Breast epithelium (tissue), 3 donors: Measurements from ENCODE around the gene CUBN.

ENCODE experiments used
- POLR2AphosphoS5 ChIP-seq, 3 donors: sonication (generic); formaldehyde crosslinking; IDR thresholded peaks; one replicate each; pipeline ENCODE4 v1.6.1; 2017; ENCODE audit warnings: antibody characterized with exemption in 3 of 3
- TF ChIP-seq, protein P1 (sequence below), 3 donors: fragments of 450-650 bp; IDR thresholded peaks; one replicate each; pipeline ENCODE4 v1.5.1; 2016 to 2017; ENCODE audit warnings: antibody characterized with exemption in 3 of 3, mild to moderate bottlenecking in 3 of 3, moderate library complexity in 3 of 3

GRCh38 chr10:16853201-16853600 is 276.4 kb downstream of the CUBN start:
- TF ChIP-seq, protein P1, sequence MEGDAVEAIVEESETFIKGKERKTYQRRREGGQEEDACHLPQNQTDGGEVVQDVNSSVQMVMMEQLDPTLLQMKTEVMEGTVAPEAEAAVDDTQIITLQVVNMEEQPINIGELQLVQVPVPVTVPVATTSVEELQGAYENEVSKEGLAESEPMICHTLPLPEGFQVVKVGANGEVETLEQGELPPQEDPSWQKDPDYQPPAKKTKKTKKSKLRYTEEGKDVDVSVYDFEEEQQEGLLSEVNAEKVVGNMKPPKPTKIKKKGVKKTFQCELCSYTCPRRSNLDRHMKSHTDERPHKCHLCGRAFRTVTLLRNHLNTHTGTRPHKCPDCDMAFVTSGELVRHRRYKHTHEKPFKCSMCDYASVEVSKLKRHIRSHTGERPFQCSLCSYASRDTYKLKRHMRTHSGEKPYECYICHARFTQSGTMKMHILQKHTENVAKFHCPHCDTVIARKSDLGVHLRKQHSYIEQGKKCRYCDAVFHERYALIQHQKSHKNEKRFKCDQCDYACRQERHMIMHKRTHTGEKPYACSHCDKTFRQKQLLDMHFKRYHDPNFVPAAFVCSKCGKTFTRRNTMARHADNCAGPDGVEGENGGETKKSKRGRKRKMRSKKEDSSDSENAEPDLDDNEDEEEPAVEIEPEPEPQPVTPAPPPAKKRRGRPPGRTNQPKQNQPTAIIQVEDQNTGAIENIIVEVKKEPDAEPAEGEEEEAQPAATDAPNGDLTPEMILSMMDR (IDR thresholded peaks at IDR 0.05) = no peak
- TF ChIP-seq POLR2AphosphoS5 (IDR thresholded peaks at IDR 0.05) = no peak
